Hepatocyte (in vitro differentiated cells): ENCODE data around the gene ABI3. TPM values are rescaled to one million over a fixed set of nuclear protein-coding genes. Genes with fewer than 3 reads are reported as not detected.

Experiments
- DNase-seq: peaks from one replicate; pipeline ENCODE4 v3.0.0-alpha.2; 2016; ENCODE audit warnings: low spot score
- H2AFZ ChIP-seq: fragments of 200-600 bp; sonication (generic); 2 replicates; pipeline ENCODE4 v1.6.0; 2016; ENCODE audit warnings: antibody characterized with exemption, mild to moderate bottlenecking
- H3K27ac ChIP-seq: fragments of 200-600 bp; sonication (generic); 2 replicates; pipeline ENCODE4 v1.5.1; 2016; ENCODE audit warnings: mild to moderate bottlenecking
- H3K27me3 ChIP-seq: fragments of 200-600 bp; sonication (generic); 2 replicates; pipeline ENCODE4 v1.6.1; 2016
- H3K36me3 ChIP-seq: fragments of 200-600 bp; sonication (generic); replicated peaks from 2 replicates; pipeline ENCODE4 v1.5.1; 2016; ENCODE audit warnings: low read depth; ENCODE audit not compliant: insufficient read depth
- H3K4me1 ChIP-seq: fragments of 200-600 bp; sonication (generic); 2 replicates; pipeline ENCODE4 v1.5.1; 2016; ENCODE audit warnings: mild to moderate bottlenecking, moderate library complexity; ENCODE audit not compliant: insufficient read depth
- H3K4me2 ChIP-seq: fragments of 200-600 bp; sonication (generic); 2 replicates; pipeline ENCODE4 v1.6.0; 2016
- H3K4me3 ChIP-seq: fragments of 200-600 bp; sonication (generic); 2 replicates; pipeline ENCODE4 v1.5.1; 2016; ENCODE audit warnings: mild to moderate bottlenecking
- H3K79me2 ChIP-seq: fragments of 200-600 bp; sonication (generic); 2 replicates; pipeline ENCODE4 v1.6.0; 2017; ENCODE audit warnings: mild to moderate bottlenecking
- H3K9me2 ChIP-seq: fragments of 200-600 bp; sonication (generic); replicated peaks from 2 replicates; pipeline ENCODE4 v1.6.0; 2017; ENCODE audit warnings: mild to moderate bottlenecking; ENCODE audit not compliant: insufficient read depth
- H3K9me3 ChIP-seq: fragments of 200-600 bp; sonication (generic); 2 replicates; pipeline ENCODE4 v1.5.1; 2016; ENCODE audit warnings: low read depth, mild to moderate bottlenecking
- H4K20me1 ChIP-seq: fragments of 200-600 bp; sonication (generic); 2 replicates; pipeline ENCODE4 v1.6.0; 2016; ENCODE audit warnings: mild to moderate bottlenecking; ENCODE audit not compliant: insufficient read depth, poor library complexity, severe bottlenecking
- CTCF ChIP-seq: fragments of 200-600 bp; sonication (generic); IDR thresholded peaks from 2 replicates; pipeline ENCODE4 v1.5.1; 2016; ENCODE audit warnings: antibody characterized with exemption, mild to moderate bottlenecking; ENCODE audit not compliant: poor library complexity
- EZH2 ChIP-seq: fragments of 200-600 bp; sonication (generic); IDR thresholded peaks from 2 replicates; pipeline ENCODE4 v1.6.1; 2016; ENCODE audit warnings: antibody characterized with exemption, mild to moderate bottlenecking, borderline replicate concordance
- EZH2phosphoT487 ChIP-seq: fragments of 200-600 bp; sonication (generic); IDR thresholded peaks from one replicate; pipeline ENCODE4 v1.6.1; 2018; ENCODE audit warnings: antibody characterized with exemption, mild to moderate bottlenecking, low read depth, moderate library complexity; ENCODE audit not compliant: unreplicated experiment, severe bottlenecking
- WGBS: methylation state at CpG from one replicate; pipeline ENCODE4 v1.1.6; 2016; ENCODE audit warnings: low lambda C conversion rate; ENCODE audit errors: missing lambda C conversion rate; 5-methylcytosine and 5-hydroxymethylcytosine counted together
- polyA plus RNA-seq: library from polyadenylated mRNA; unstranded; fragments of >200 nt; fragmentation: Nextera tagmentation; extraction: Ambion mirVana; gene quantifications from 2 replicates; pipeline ENCODE4 v1.2.1, GENCODE V29; 2016
- total RNA-seq: library from RNA; depleted of rRNA; stranded (reverse); fragments of >200 nt; gene quantifications from 2 replicates; pipeline ENCODE4 v1.2.3, GENCODE V29; 2014

Gene ABI3
- total and polyA plus RNA-seq, 2 experiments from 2014 or later, result 0.13 to 0.29 TPM

- no peaks in the 10 kb centered on the region for H3K79me2 ChIP-seq
- no peak overlapping the region for H3K4me2 ChIP-seq
- H3K27me3 ChIP-seq, result no peaks in the 10 kb centered on the region
- no peaks in the 10 kb centered on the region for H3K9me2 ChIP-seq
- no peak for DNase-seq
- no peak overlapping the region for H2AFZ ChIP-seq
- no peaks in the 10 kb centered on the region for H3K36me3 ChIP-seq
- H3K9me3 ChIP-seq, result no peaks in the 10 kb centered on the region
- no peak overlapping the region for H3K27ac ChIP-seq
- no peaks in the 10 kb centered on the region for H4K20me1 ChIP-seq
- WGBS, result 64% methylated on average over 3 of the region's 3 CpGs
- no peak for TF ChIP-seq EZH2
- TF ChIP-seq EZH2phosphoT487, result no peak
- TF ChIP-seq CTCF, result no peak
- no peak overlapping the region for H3K4me3 ChIP-seq
- no peaks in the 10 kb centered on the region for H3K4me1 ChIP-seq
These were observed 57.4 kb downstream of the ABI3 start for GRCh38 chr17:49267912-49268311.

GRCh38 chr17:49269356-49269755 lies 58.8 kb downstream of the ABI3 start:
- H3K4me2 ChIP-seq, result no peak overlapping the region

More at GRCh38 chr17:49269356-49269755, 58.8 kb downstream of the ABI3 start:
- H2AFZ ChIP-seq, result no peak overlapping the region
- no peak overlapping the region for H3K27ac ChIP-seq
- no peaks in the 10 kb centered on the region for H3K36me3 ChIP-seq
- WGBS, result 93% methylated on average over 5 of the region's 5 CpGs
- no peaks in the 10 kb centered on the region for H4K20me1 ChIP-seq
- no peaks in the 10 kb centered on the region for H3K4me1 ChIP-seq
- DNase-seq, result no peak
- H3K9me2 ChIP-seq, result no peaks in the 10 kb centered on the region
- no peaks in the 10 kb centered on the region for H3K79me2 ChIP-seq
- no peak for TF ChIP-seq EZH2
- TF ChIP-seq EZH2phosphoT487, result no peak
- TF ChIP-seq CTCF, result no peak
- H3K4me3 ChIP-seq, result no peak overlapping the region
- no peaks in the 10 kb centered on the region for H3K27me3 ChIP-seq
- no peaks in the 10 kb centered on the region for H3K9me3 ChIP-seq

Other genes starting within 250 kb of the ABI3 start
- not detected in 2 replicates for gene GIP, start 242.1 kb upstream of the ABI3 start, total RNA-seq
- gene GIP, start 242.1 kb upstream of the ABI3 start, polyA plus RNA-seq, result 2.3 TPM in 2 replicates
- 42.9 and 50.0 TPM in 2 replicates for gene IGF2BP1, start 213.3 kb upstream of the ABI3 start, total RNA-seq
- gene IGF2BP1, start 213.3 kb upstream of the ABI3 start, polyA plus RNA-seq, result 37.0 and 40.7 TPM in 2 replicates
- 1.3 and 2.2 TPM in 2 replicates for gene B4GALNT2, start 77.9 kb upstream of the ABI3 start, total RNA-seq
- gene B4GALNT2, start 77.9 kb upstream of the ABI3 start, polyA plus RNA-seq, result 0.40 and 0.88 TPM in 2 replicates
- gene GNGT2, start 133 bp upstream of the ABI3 start, total RNA-seq, result 0.96 TPM in 1 of 2 replicates, not detected in the other
- gene GNGT2, start 133 bp upstream of the ABI3 start, polyA plus RNA-seq, result 0.92 TPM in 1 of 2 replicates, not detected in the other
- gene PHOSPHO1, start 20.1 kb downstream of the ABI3 start, total RNA-seq, result not detected in 2 replicates
- gene PHOSPHO1, start 20.1 kb downstream of the ABI3 start, polyA plus RNA-seq, result 0.54 TPM in 1 of 2 replicates, not detected in the other
- 46.2 and 55.6 TPM in 2 replicates for gene ZNF652, start 151.5 kb downstream of the ABI3 start, total RNA-seq
- gene ZNF652, start 151.5 kb downstream of the ABI3 start, polyA plus RNA-seq, result 18.5 and 23.0 TPM in 2 replicates
- gene PHB1, start 204.2 kb downstream of the ABI3 start, total RNA-seq, result 114 and 141 TPM in 2 replicates
- gene PHB1, start 204.2 kb downstream of the ABI3 start, polyA plus RNA-seq, result 168 and 171 TPM in 2 replicates